HEK293 (cell line): ENCODE measurements around the gene HIVEP2.

ENCODE experiments used
- CTCF ChIA-PET: fragments of 350-600 bp; formaldehyde crosslinking; extraction: SDS; loops from one replicate; lab custom pipeline; 2021; ENCODE audit warnings: antibody characterized with exemption; lab: Yijun Ruan, JAX
- POLR2A ChIA-PET: fragments of 300-600 bp; formaldehyde crosslinking; extraction: SDS; loops from one replicate; lab custom pipeline; 2020; ENCODE audit warnings: antibody characterized with exemption, inconsistent platforms; lab: Yijun Ruan, JAX
- H3K27ac ChIP-seq: fragments of 200-500 bp; sonication (Bioruptor generic); 2 replicates; pipeline ENCODE4 v1.5.1; 2014; ENCODE audit warnings: low read depth, low read length, control low read depth, inconsistent platforms; ENCODE audit errors: extremely low read depth
- H3K36me3 ChIP-seq, 2 experiments: fragments of 200-500 bp in 1 of 2; sonication (Bioruptor generic) in 1 of 2; 1 replicate in 1 of 2; 2 replicates in 1 of 2; pipeline ENCODE4 v1.5.1; 2014 to 2017; ENCODE audit warnings: inconsistent platforms in 2 of 2, low read length in 2 of 2; ENCODE audit not compliant: control insufficient read depth in 2 of 2, insufficient read depth in 1 of 2
- H3K4me1 ChIP-seq: fragments of 200-500 bp; sonication (Bioruptor generic); 2 replicates; pipeline ENCODE4 v1.5.1; 2014; ENCODE audit warnings: mild to moderate bottlenecking, low read length, inconsistent platforms; ENCODE audit not compliant: control insufficient read depth, insufficient read depth
- H3K4me3 ChIP-seq: 2 replicates; pipeline ENCODE4 v1.5.1; 2011; ENCODE audit warnings: low read depth, mild to moderate bottlenecking, control low read depth, low read length, moderate library complexity
- H3K9me3 ChIP-seq: fragments of 200-500 bp; sonication (Bioruptor generic); 2 replicates; pipeline ENCODE4 v1.5.1; 2014; ENCODE audit warnings: low read depth, low read length, inconsistent platforms; ENCODE audit not compliant: control insufficient read depth, insufficient read depth
- GLIS1 ChIP-seq: fragments of 450-650 bp; formaldehyde crosslinking; IDR thresholded peaks from 2 replicates; pipeline ENCODE4 v1.5.1; 2016; ENCODE audit warnings: missing biosample characterization, missing genetic modification characterization
- HOXA7 ChIP-seq: sonication (generic); formaldehyde crosslinking; IDR thresholded peaks from 2 replicates; pipeline ENCODE4 v1.8.1; 2022; ENCODE audit warnings: missing genetic modification reagents, borderline replicate concordance
- HOXD13 ChIP-seq: sonication (generic); formaldehyde crosslinking; IDR thresholded peaks from 2 replicates; pipeline ENCODE4 v1.8.0; 2022; ENCODE audit warnings: missing genetic modification reagents, borderline replicate concordance
- MYNN ChIP-seq: fragments of 450-650 bp; formaldehyde crosslinking; IDR thresholded peaks from 2 replicates; pipeline ENCODE4 v1.5.1; 2016; ENCODE audit warnings: missing biosample characterization, missing genetic modification characterization, borderline replicate concordance
- OSR2 ChIP-seq: fragments of 450-650 bp; formaldehyde crosslinking; IDR thresholded peaks from 2 replicates; pipeline ENCODE4 v1.5.1; 2016; ENCODE audit warnings: missing biosample characterization, missing genetic modification characterization
- RBAK ChIP-seq: fragments of 450-650 bp; formaldehyde crosslinking; IDR thresholded peaks from 2 replicates; pipeline ENCODE4 v1.5.1; 2016; ENCODE audit warnings: missing biosample characterization, missing genetic modification characterization
- REPIN1 ChIP-seq: fragments of 450-650 bp; formaldehyde crosslinking; IDR thresholded peaks from 2 replicates; pipeline ENCODE4 v1.5.1; 2017; ENCODE audit warnings: missing biosample characterization, missing genetic modification characterization, low read depth
- SALL2 ChIP-seq: fragments of 450-650 bp; formaldehyde crosslinking; IDR thresholded peaks from 2 replicates; pipeline ENCODE4 v1.5.0; 2017; ENCODE audit warnings: missing biosample characterization, mild to moderate bottlenecking, missing genetic modification characterization, borderline replicate concordance
- ZBTB10 ChIP-seq: fragments of 450-650 bp; formaldehyde crosslinking; IDR thresholded peaks from 2 replicates; pipeline ENCODE4 v1.5.1; 2016; ENCODE audit warnings: missing biosample characterization, missing genetic modification characterization
- ZBTB7A ChIP-seq: fragments of 450-650 bp; formaldehyde crosslinking; IDR thresholded peaks from 2 replicates; pipeline ENCODE4 v1.5.1; 2016; ENCODE audit warnings: low read depth, missing biosample characterization, missing genetic modification characterization
- ZNF121 ChIP-seq: fragments of 450-650 bp; formaldehyde crosslinking; IDR thresholded peaks from 2 replicates; pipeline ENCODE4 v1.5.1; 2016; ENCODE audit warnings: missing biosample characterization, missing genetic modification characterization
- ZNF214 ChIP-seq: fragments of 450-650 bp; formaldehyde crosslinking; IDR thresholded peaks from 2 replicates; pipeline ENCODE4 v1.5.1; 2017; ENCODE audit warnings: missing biosample characterization, mild to moderate bottlenecking, missing genetic modification characterization, borderline replicate concordance
- ZNF248 ChIP-seq: fragments of 450-650 bp; formaldehyde crosslinking; IDR thresholded peaks from 2 replicates; pipeline ENCODE4 v1.5.1; 2017; ENCODE audit warnings: missing biosample characterization, missing genetic modification characterization
- ZNF26 ChIP-seq: fragments of 450-650 bp; formaldehyde crosslinking; IDR thresholded peaks from 2 replicates; pipeline ENCODE4 v1.5.1; 2016; ENCODE audit warnings: missing biosample characterization, missing genetic modification characterization
- ZNF335 ChIP-seq: fragments of 450-650 bp; formaldehyde crosslinking; conservative IDR thresholded peaks from 2 replicates; pipeline ENCODE4 v1.5.1; 2016; ENCODE audit warnings: missing biosample characterization, missing genetic modification characterization
- ZNF341 ChIP-seq: fragments of 450-650 bp; formaldehyde crosslinking; IDR thresholded peaks from 2 replicates; pipeline ENCODE4; 2016; ENCODE audit warnings: low read depth, missing biosample characterization, missing genetic modification characterization
- ZNF433 ChIP-seq: fragments of 450-650 bp; formaldehyde crosslinking; IDR thresholded peaks from 2 replicates; pipeline ENCODE4 v1.5.1; 2016; ENCODE audit warnings: missing biosample characterization, missing genetic modification characterization, low read depth
- ZNF544 ChIP-seq: fragments of 450-650 bp; formaldehyde crosslinking; IDR thresholded peaks from 2 replicates; pipeline ENCODE4 v1.5.0; 2017; ENCODE audit warnings: missing biosample characterization, missing genetic modification characterization
- ZNF549 ChIP-seq: fragments of 450-650 bp; IDR thresholded peaks from 2 replicates; pipeline ENCODE4 v1.5.1; 2018; ENCODE audit warnings: missing biosample characterization, missing genetic modification characterization, mild to moderate bottlenecking, inconsistent platforms, moderate library complexity
- ZNF623 ChIP-seq: fragments of 450-650 bp; formaldehyde crosslinking; IDR thresholded peaks from 2 replicates; pipeline ENCODE4 v1.5.1; 2016; ENCODE audit warnings: missing biosample characterization, missing genetic modification characterization
- ZNF704 ChIP-seq: fragments of 450-650 bp; formaldehyde crosslinking; IDR thresholded peaks from 2 replicates; pipeline ENCODE4 v1.5.1; 2016; ENCODE audit warnings: missing biosample characterization, missing genetic modification characterization
- ZNF777 ChIP-seq: fragments of 450-650 bp; formaldehyde crosslinking; IDR thresholded peaks from 2 replicates; pipeline ENCODE4 v1.5.1; 2017; ENCODE audit warnings: missing biosample characterization, missing genetic modification characterization, borderline replicate concordance

The HIVEP2 gene

GRCh38 chr6:142993977-142994376 lies 49.0 kb upstream of the HIVEP2 start:
- POLR2A ChIA-PET = no interaction called here
- TF ChIP-seq ZNF248 (tag by site-specific recombination) = no peak
- no peak for TF ChIP-seq ZNF544 (tag by site-specific recombination)
- Histone ChIP-seq H3K36me3 (no peaks in the 10 kb centered on the region), H3K4me3 (no peak overlapping the region), H3K27ac (no peak overlapping the region), H3K9me3 (no peaks in the 10 kb centered on the region), H3K4me1 (no peaks in the 10 kb centered on the region)
- CTCF ChIA-PET = interaction anchor here (0.6 to 0.7 kb wide), 2 partner anchors 16 to 539 kb away, joined by 3 read pairs; no protein-coding TSS in a partner anchor

GRCh38 chr6:142987490-142987889 lies 42.5 kb upstream of the HIVEP2 start:
- CTCF ChIA-PET = interaction anchor here (0.7 kb wide), 1 partner anchor 9 kb away, joined by 3 read pairs; no protein-coding TSS in a partner anchor

GRCh38 chr6:142985281-142985680 lies 40.3 kb upstream of the HIVEP2 start:
- TF ChIP-seq MYNN (tag by site-specific recombination) (no peak), REPIN1 (no peak), ZNF26 (tag by site-specific recombination) (no peak), ZNF121 (no peak)
- POLR2A ChIA-PET = no interaction called here
- Histone ChIP-seq H3K27ac (no peak overlapping the region), H3K4me1 (no peaks in the 10 kb centered on the region), H3K9me3 (no peaks in the 10 kb centered on the region), H3K4me3 (no peak overlapping the region), H3K36me3 (no peaks in the 10 kb centered on the region)
- CTCF ChIA-PET = no interaction called here

More at GRCh38 chr6:142987490-142987889, 42.5 kb upstream of the HIVEP2 start:
- H3K4me3 ChIP-seq = no peak overlapping the region
- H3K27ac ChIP-seq = no peak overlapping the region
- H3K9me3 ChIP-seq = no peaks in the 10 kb centered on the region
- TF ChIP-seq OSR2 = no peak
- TF ChIP-seq GLIS1 (tag by site-specific recombination) = no peak
- POLR2A ChIA-PET = no interaction called here
- no peaks in the 10 kb centered on the region for H3K36me3 ChIP-seq
- H3K4me1 ChIP-seq = no peaks in the 10 kb centered on the region

GRCh38 chr6:142984386-142984785 lies 39.4 kb upstream of the HIVEP2 start:
- ChIA-PET CTCF (no interaction called here), POLR2A (no interaction called here)

More at GRCh38 chr6:142984386-142984785, 39.4 kb upstream of the HIVEP2 start:
- Histone ChIP-seq H3K4me1 (no peaks in the 10 kb centered on the region), H3K4me3 (no peak overlapping the region), H3K36me3 (no peaks in the 10 kb centered on the region), H3K27ac (no peak overlapping the region), H3K9me3 (no peaks in the 10 kb centered on the region)
- TF ChIP-seq HOXD13 (CRISPR knock-in tag) = no peak
- TF ChIP-seq ZBTB7A = no peak
- no peak for TF ChIP-seq HOXA7 (CRISPR knock-in tag)
- no peak for TF ChIP-seq ZBTB10 (tag by site-specific recombination)
- TF ChIP-seq ZNF623 (tag by site-specific recombination) = no peak
- TF ChIP-seq SALL2 (tag by site-specific recombination) = no peak
- TF ChIP-seq ZNF549 (tag by site-specific recombination) = no peak
- no peak for TF ChIP-seq ZNF777 (tag by site-specific recombination)
- TF ChIP-seq RBAK (tag by site-specific recombination) = no peak
- TF ChIP-seq ZNF341 (tag by site-specific recombination) = no peak
- no peak for TF ChIP-seq ZNF704 (tag by site-specific recombination)
- no peak for TF ChIP-seq ZNF433
- no peak for TF ChIP-seq ZNF214 (tag by site-specific recombination)
- no peak for TF ChIP-seq ZNF335 (tag by site-specific recombination)
